ENCODE results near the gene TCF4. TPM values are rescaled to one million over a fixed set of nuclear protein-coding genes. Genes with fewer than 3 reads are reported as not detected.

TCF4 gene
- total RNA-seq, 1 experiment from 2014 or later = 143 TPM

GRCh38 chr18:55351980-55352714 is 235.8 kb downstream of the TCF4 start:
- peak overlapping the region; percentile 4 for H3K4me3 ChIP-seq (ENCODE audit: low read depth, low read length, poor library complexity, severe bottlenecking)
- peak; percentile 87 for DNase-seq (ENCODE audit: low spot score)
- BruUV-seq (replicated peaks) = TSS peak; percentile 36
- TF ChIP-seq EZH2 (IDR thresholded peaks at IDR 0.05; ENCODE audit: borderline replicate concordance, low read depth, low read length, poor library complexity, severe bottlenecking) (no peak), CTCF (conservative IDR thresholded peaks at IDR 0.05; ENCODE audit: low read depth, low read length) (no peak)
- H3K9me3 ChIP-seq (ENCODE audit: low read depth, low read length, poor library complexity, severe bottlenecking) = no peaks in the 10 kb centered on the region
- CTCF ChIA-PET = interaction anchor here (0.6 to 1.4 kb wide), 2 partner anchors 47 to 118 kb away, joined by 5 read pairs; no protein-coding TSS in a partner anchor
- POLR2A ChIA-PET (ENCODE audit: low non-redundant PET) = interaction anchor here (0.5 to 0.6 kb wide), 2 partner anchors 430 to 478 kb away, joined by 3 to 12 read pairs; no protein-coding TSS in a partner anchor
- no peaks in the 10 kb centered on the region for H3K27me3 ChIP-seq (replicated peaks; ENCODE audit: insufficient read depth, low read depth, low read length, poor library complexity)
- peak overlapping the region; percentile 78 for H3K27ac ChIP-seq (ENCODE audit: low read depth, low read length, poor library complexity, severe bottlenecking)
- intact Hi-C loops (cut with micrococcal nuclease; ENCODE audit: unreplicated experiment) = loop anchor here (5.0 kb wide), 1 partner anchor 50 kb away; no protein-coding TSS in a partner anchor
- H3K4me1 ChIP-seq (ENCODE audit: insufficient read depth, low read length, poor library complexity, severe bottlenecking) = peaks cover 98% of the 10 kb centered on the region
- no peaks in the 10 kb centered on the region for H3K36me3 ChIP-seq (ENCODE audit: insufficient read depth, low read length, poor library complexity, severe bottlenecking)

GRCh38 chr18:55351241-55351691 is 236.7 kb downstream of the TCF4 start:
- intact Hi-C loops (cut with micrococcal nuclease; ENCODE audit: unreplicated experiment) = loop anchor here (5.0 kb wide), 1 partner anchor 51 kb away; no protein-coding TSS in a partner anchor
- Histone ChIP-seq H3K36me3 (ENCODE audit: insufficient read depth, low read length, poor library complexity, severe bottlenecking) (no peaks in the 10 kb centered on the region), H3K9me3 (ENCODE audit: low read depth, low read length, poor library complexity, severe bottlenecking) (no peaks in the 10 kb centered on the region), H3K27me3 (replicated peaks; ENCODE audit: insufficient read depth, low read depth, low read length, poor library complexity) (no peaks in the 10 kb centered on the region), H3K4me1 (ENCODE audit: insufficient read depth, low read length, poor library complexity, severe bottlenecking) (peaks cover 99% of the 10 kb centered on the region), H3K27ac (ENCODE audit: low read depth, low read length, poor library complexity, severe bottlenecking) (peak overlapping the region; percentile 72), H3K4me3 (ENCODE audit: low read depth, low read length, poor library complexity, severe bottlenecking) (no peak overlapping the region)
- DNase-seq (ENCODE audit: low spot score) = no peak
- TF ChIP-seq CTCF (conservative IDR thresholded peaks at IDR 0.05; ENCODE audit: low read depth, low read length) (no peak), EZH2 (IDR thresholded peaks at IDR 0.05; ENCODE audit: borderline replicate concordance, low read depth, low read length, poor library complexity, severe bottlenecking) (no peak)
- TSS peak; percentile 14 for BruUV-seq (replicated peaks)
- POLR2A ChIA-PET (ENCODE audit: low non-redundant PET) = no interaction called here
- CTCF ChIA-PET = interaction anchor here (1.4 kb wide), 1 partner anchor 117 kb away, joined by 5 read pairs; no protein-coding TSS in a partner anchor

DNA sequence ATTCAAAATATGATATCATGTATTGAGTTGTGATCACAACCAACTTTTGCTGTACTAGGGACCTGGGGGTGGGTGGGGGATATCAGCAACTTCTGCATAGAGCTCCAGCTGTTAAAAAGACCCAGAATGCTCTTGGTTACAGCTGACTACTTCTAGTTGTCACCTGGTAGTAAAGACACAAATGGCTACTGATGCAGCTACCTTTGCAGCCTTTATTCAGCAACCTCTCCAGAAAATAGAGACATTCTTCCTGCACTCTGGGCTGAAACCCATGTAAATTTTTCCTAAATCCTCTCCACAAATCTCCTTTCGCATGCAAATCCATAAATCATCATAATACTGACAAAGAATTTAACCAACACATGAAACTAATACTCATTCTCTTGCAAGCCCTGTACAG is 238.3 kb downstream of the TCF4 start:
- peaks cover 99% of the 10 kb centered on the region for H3K4me1 ChIP-seq (ENCODE audit: insufficient read depth, low read length, poor library complexity, severe bottlenecking)
- intact Hi-C loops (cut with micrococcal nuclease; ENCODE audit: unreplicated experiment) = loop anchor here (5.0 to 10.0 kb wide), 2 partner anchors 53 to 155 kb away; no protein-coding TSS in a partner anchor
- H3K4me3 ChIP-seq (ENCODE audit: low read depth, low read length, poor library complexity, severe bottlenecking) = no peak overlapping the region
- H3K27ac ChIP-seq (ENCODE audit: low read depth, low read length, poor library complexity, severe bottlenecking) = peak overlapping the region; percentile 72
- no TSS peak for BruUV-seq (replicated peaks)
- no peaks in the 10 kb centered on the region for H3K27me3 ChIP-seq (replicated peaks; ENCODE audit: insufficient read depth, low read depth, low read length, poor library complexity)
- TF ChIP-seq CTCF (conservative IDR thresholded peaks at IDR 0.05; ENCODE audit: low read depth, low read length) (no peak), EZH2 (IDR thresholded peaks at IDR 0.05; ENCODE audit: borderline replicate concordance, low read depth, low read length, poor library complexity, severe bottlenecking) (no peak)
- ChIA-PET POLR2A (ENCODE audit: low non-redundant PET) (no interaction called here), CTCF (no interaction called here)
- no peaks in the 10 kb centered on the region for H3K36me3 ChIP-seq (ENCODE audit: insufficient read depth, low read length, poor library complexity, severe bottlenecking)
- H3K9me3 ChIP-seq (ENCODE audit: low read depth, low read length, poor library complexity, severe bottlenecking) = no peaks in the 10 kb centered on the region
- DNase-seq (ENCODE audit: low spot score) = no peak

All from A673 (cell line).